GM19455 (cell line): Measurements from ENCODE around the gene RNLS.
"Not testable (repeated sequence)": the region's sequence is repeated elsewhere in the genome, so short reads cannot be mapped to it uniquely, and the experiment has no call there.

Experiments
- ATAC-seq: cut with Tn5 transposase; IDR thresholded peaks from one replicate; pipeline ENCODE4 v1.9.1; 2021; ENCODE audit not compliant: unreplicated experiment

Gene RNLS

DNA sequence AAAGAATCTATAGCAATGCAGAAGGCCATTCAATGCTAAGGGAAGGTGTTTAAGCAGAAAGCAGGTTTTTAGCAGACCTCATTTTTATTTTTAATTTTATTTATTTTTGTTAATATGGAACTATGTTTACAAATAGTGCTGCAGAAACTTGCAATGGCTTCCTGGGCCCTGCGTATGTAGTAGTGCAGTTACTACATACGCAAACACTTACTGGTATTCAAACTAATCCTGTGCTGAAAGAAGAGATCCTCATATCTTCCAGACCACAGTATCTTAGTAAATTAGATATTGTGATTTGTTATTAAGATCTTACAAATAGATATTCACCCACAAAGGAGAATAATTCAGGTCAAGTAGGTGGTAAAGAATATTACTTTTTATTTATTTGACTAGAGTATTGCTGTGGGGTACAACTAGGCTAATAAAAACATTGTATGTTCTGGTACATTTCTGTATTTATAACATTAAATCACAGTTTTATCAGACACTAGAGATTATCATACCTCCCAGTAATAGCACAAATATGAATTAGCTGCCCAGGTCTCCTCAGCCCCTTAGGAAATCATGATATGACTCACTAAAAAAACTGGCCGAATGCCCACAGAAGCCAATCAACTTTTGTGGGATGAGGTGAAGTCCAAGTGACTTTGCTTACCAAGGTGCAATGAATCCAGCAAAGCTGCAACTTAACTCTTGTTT lies 57.6 kb downstream of the RNLS start:
- ATAC-seq: no peak

DNA sequence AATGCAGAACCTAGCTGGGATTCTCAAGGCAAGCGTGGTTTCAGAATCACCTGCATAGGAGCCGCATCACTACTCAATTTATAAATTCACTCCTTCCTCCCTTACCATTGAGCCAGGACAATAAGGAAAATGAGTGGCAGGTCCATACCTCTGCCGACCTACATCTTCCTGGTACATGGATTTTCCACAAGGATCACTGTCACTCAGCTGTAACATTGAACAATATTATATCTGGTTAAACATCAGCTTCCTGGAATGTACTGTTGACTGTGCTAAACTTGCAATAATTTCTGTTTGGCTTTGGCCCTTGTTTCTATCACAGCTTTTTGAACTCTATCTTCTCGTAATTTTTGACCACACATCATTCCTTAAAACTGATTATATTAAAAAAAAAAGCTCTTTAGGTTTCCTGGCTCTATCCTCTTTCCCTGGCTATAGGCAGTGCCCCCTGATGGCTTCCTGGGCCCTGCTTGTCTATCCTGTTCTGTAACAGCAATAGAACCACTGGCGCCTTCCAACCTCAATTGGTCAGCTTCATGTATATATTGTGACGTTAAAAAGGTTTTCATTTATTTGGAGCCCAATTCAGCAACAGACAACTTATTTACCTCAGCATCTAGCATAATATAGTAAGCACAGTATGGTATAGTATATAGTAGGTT lies 59.2 kb downstream of the RNLS start:
- no peak for ATAC-seq

DNA sequence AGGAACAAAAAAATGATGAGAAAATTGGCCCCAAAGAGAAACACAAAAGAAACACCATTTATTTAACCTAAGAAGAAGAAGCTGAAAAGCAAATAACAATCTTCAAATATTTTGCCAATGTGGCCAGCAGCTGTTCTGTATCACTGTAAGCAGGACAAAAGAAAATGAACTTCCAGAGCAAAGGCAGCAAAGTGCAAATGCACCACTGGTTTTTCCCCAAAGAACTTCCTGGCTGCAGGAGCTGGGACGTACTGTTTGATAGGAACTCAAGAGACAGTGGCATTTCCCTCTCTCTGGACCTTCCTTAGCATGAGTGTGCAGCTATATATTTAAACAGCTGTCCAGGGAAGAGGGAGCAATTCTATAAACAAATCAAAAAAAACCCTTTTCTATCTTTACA lies 60.4 kb downstream of the RNLS start:
- no peak for ATAC-seq

DNA sequence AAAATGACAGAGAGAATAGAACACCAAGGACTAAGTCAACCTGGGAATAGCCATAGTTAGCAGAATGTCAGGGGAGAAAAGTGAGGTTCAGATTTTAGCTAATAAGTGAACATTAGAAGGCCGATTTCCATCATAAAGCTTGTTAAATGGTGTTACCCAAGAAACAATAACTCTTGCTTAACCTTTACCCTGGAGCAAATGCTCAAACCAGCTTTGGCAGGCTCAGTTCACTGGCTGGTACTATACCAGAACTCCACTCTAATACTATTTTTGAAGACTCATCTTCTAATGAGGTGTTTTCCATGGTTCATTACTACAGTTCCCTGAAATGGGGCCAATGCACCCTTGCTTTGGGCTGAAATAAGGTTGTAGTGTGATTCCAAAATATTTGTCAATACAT lies 61.3 kb downstream of the RNLS start:
- no peak for ATAC-seq

DNA sequence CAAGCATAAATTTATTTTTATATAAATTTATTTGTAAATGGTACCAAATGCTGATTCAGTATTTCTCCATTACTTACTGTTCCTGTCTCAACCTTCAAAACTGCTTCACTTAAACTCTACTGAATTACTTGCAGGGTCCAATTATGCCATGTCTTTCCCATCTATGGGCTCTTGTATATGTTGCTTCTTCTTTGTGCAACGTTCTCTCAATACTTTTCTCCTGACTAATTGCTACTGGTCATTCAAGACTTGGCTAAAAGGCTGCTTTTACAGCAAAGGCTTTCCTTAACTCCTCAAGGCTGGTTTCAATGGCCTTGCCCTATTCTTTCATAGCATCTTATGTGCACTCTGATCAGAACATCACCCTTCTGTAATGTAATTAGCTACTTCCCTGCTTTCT lies 67.9 kb downstream of the RNLS start:
- no peak for ATAC-seq

DNA sequence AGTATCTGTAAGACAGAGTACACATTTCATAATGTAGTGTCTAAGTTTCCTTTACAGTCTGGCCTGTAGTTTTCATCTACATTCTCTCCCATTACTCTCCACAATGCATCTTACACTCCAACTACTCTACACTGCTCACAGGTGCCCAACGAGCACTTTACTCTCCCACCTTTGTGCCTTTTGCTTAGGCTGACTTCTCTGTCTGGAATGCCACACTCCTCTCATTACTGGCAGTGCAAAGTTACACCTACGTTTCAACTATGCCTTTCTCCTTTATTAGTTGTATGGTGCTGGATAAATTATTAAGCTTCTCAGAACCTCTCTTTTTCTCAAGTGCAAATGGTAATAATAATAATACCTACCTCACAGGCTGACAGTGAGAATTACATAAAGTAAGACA lies 70.5 kb downstream of the RNLS start:
- ATAC-seq: no peak

DNA sequence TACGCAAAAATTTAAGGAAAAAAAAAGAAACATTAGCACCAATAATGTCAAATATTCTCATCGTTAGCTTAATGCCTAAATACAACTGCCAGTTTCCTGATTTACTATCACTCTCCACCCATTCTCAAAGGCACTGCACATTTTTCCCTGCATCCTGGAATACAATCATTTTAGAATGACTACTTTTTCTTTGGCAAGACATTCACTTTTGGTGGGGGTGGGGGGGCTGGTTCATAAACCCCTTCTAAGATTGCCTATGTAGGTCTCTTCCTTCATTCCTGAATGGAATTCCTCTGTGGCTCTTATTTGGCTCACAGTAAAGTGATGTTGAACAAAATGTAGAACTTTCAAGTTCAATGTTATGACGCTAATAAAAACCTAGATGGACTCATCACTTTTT lies 74.3 kb downstream of the RNLS start:
- no peak for ATAC-seq

DNA sequence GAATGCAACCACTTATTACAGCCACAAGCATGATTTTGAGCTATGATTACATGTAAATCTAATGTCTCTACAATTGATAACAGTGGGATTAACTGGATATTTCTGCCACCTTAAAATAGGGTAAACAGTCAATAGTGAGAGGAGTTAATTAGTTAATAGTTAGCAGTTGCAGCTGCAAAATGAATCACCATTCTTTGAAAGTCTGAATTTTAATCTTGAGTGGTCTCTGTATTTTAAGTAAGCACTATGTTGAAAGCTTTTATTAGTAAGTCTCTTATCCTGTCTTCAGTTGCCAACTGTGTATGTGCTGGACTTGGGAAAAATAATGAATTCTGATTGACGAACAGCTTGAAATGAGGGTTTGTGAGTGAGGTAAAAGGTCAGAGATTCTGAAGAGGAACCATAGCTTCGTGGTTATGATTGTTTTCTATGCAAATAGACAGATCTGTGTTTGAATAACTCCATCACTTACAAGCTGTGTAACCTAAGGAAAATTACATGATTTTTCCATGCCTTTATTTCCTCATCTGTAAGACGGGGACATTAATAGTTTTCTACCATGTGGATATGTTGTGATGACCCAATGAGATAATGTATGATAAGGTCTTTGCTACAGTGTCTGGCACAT lies 75.2 kb downstream of the RNLS start:
- no peak for ATAC-seq

DNA sequence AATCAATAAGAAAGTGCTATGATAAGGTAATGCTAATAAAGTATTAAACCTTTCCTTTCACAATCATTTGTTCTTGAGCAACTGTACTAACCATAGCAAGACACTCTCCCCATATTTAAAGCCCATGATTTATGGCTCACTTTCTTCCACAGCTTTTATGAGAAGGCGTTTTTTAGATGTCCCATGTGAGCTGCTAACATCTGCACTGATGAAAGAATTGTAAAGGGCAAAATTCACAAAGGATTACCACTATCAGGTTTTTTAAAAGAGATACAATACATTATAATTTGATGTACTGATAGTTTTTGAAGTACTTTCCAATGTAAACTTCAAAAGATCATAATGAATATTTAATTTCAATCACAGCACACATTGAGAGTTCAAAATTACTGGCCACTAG lies 75.7 kb downstream of the RNLS start:
- ATAC-seq: no peak

DNA sequence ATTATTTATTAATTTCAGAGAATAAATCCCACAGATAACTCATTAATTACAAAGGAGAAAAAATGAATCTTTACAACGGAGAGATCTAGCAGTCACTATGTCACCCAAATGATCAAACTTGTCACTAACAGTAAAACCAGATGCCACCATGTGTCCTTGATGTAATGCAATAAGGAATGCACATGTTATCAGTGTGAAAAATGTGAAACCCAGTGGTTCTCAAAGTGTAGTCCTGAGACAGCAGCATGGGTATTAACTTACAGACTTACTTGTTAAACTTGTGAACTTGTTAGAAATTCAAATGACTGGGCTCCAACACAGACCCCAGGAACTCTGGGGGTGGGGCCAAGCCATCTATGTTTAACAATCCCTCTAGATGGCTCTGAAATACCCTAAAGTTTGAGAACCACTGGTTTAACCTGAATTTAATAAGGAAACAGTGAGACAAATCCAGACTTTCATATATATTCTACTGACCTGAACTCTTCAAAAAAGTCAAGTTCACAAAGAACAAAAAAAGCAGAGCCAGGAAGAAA lies 77.4 kb downstream of the RNLS start:
- no peak for ATAC-seq

DNA sequence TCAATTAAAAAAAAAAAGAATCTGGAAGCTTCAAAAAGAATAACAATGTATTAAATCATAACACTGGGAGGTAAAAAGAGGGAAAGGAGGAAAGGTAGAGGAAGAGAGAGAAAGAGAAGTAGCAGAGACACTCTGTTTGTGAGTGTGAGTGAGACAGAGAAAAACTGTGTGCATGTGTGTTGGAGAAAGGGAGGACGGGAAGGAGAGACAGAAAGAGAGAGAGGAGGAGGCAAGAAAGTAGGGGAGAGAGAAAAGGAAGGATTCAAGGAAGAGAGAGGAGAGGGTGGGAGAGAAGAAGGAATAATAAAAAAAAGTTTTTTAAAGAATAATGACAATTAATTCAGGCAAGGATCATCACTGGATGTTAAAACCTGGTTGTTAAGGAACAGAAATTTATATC lies 77.9 kb downstream of the RNLS start:
- ATAC-seq: no peak

DNA sequence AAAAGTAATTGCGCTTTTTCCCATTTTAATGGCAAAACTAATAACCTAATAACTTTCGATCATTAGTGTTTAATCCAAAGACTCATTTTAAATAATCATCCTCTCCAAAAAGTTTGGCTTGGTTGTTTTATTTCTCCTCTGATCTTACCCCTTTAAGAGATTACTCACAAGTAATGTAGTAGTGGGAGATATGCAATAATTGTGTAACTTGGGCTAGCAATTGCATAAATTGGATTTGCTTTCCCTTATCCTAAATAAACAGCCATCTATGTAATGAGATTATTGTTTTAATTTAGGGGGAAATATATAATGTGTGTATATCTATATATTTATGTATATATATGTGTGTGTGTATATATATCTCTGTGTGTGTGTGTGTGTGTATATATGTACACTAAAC lies 82.5 kb downstream of the RNLS start:
- ATAC-seq: no peak

DNA sequence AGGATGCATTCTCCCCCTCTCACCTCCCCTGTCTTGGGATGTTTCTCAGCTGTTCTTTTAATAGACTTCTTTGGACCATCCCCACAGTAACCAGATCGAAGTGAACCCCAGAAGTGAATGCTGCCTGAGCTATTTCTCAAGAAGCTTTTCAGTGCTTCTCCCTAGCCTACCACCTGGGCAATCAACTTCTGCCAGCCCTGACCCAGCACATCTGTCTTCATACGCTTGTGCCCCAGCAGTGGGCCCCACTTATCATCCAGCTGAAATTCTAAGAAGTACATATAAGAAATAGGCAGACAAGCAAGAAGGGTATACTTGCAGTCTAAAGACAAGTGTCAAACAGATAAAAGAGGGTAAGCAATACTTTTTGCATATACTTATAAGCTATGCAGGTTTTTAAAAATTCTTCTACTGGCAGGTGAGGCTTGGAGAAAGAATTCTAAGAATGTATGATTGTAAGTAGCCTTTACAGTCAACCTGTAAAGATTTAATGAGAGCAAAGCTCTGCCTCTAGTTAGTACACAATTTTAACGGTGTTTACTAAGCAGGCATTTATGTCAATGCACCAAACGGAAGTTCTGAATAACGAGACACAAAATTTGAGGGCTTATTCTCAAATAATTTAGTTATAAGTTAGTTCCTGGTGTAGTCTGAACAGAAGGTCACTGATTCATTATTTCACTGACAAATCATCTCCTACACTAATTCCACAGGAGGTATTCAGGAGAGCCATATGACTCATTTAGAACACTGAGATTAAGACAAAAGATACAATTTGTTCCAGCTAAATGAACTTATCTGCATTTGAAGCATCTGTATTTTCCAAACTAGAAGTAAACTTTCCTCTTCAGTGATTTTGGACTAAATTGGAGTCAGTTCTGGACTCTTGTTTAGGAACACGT lies 83.3 kb downstream of the RNLS start:
- ATAC-seq: no peak

DNA sequence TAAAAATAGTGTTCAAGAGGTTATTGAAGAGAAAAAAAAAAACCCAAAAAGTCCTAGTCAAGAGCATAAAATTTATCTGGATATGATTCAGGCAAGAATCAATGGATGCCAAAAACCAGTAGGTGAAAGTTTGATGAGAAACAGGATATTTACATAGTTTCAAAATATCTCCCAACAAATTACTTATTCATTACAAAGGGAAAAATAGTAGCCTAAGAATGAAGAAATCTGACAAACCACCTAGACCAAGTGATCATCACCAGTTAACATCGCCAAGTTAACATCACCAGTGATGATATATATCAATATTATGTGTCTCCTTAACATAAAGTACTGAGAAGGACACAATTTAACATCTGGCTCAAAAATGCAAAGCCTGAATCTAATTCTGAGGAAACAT lies 85.2 kb downstream of the RNLS start:
- no peak for ATAC-seq

DNA sequence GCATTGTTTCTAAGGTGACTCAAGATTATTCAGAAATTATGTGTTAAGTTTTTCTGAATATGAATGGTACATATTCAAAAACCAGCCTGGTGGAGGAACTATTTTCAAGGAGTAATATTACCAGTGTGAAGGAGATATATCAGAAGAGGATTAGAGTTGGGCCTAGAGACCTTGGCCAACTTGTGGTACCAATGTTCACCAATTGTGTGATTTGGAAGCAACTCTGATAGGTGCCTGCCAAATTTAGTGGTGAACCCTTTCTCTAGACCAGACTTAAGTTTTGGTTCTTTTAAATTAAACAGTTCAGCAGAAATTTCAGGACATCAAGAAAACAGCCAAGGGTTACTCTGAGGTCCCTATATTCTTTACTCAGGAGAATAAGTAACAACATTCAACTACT lies 88.6 kb downstream of the RNLS start:
- ATAC-seq: no peak

DNA sequence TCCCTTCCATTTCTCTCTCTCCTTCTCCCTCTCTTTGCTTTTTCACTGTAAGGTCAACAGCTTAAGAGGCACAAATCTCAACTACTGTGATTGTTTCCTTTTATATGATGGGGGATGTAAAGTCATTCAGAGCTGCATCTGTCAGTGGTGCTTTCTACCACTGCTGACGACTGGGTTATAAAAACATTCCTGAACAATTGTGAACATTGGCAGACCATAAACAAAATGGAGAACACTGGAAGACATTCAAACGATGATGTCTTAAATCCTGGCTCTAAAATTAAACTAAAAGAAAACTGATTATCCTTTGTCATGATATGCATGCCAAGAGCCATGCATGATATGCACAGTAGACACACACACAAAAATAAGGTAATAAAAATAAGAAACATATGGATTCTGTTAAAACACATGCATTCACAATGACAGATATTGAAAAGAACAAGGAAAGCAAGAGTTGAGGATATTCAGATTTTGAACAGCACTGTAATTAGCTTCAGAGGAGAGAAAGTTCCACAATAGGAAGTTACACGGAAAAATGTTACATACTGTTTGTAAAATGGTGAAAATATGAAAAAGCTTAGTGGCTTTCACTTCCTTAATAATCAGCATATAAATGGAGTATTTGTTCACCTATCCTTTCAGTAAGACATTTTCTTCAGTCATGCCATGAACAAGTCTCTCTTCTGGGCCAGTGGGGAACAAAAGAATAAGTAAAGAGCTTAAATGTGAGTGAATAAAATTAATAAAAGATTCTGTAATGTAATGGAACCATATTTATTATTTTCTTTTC lies 89.2 kb downstream of the RNLS start:
- ATAC-seq: no peak

DNA sequence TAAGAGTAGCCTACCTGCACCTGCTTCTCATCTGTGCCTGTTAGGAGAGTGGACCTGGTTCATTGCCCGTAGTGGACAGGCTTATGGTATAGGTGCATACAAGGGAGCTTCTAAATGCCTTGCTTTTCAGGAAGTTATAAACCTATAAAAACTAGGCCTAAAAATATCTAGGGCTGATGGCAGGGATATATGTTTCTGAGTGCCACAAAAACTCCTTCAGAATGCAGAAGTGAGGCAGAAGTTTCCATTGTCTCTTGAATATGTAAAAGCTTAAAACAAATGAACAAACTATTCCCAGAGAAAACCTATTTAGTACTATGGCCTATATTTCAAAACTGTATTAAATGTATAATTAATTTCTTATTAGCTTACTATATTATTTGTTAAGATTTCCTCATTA lies 91.8 kb downstream of the RNLS start:
- no peak for ATAC-seq

DNA sequence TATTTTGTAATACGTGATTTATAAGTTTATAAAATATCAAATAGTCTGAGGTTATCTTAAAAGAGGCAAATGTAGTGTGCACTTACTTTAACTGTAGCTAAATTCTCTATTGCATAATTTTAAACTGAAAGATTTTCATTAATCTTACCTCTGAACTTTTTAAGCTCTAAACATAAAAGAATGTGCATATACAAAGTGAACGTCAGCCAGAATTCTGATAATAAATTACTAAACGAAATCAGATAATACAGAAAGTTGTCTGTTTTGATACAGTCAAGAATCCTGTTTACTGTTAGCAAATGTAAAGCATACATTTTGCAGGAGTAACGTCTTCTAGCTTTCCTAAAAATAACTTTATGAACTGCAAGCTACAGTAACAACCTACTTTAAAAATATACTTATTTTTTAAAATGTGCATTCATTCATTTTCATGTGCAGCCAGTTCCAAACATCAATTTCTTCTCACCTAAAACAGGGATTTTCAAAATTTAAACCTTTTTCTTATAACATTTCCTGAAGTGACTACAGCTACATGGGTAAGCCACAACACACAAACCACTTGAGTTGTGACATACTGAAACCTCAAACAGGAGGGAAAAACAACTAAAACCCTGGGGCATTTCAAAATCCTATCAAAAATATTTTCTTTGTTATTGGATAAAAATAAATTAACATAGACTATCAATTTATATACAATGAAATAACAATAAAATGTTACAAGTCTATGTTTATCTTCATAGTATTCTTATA lies 92.7 kb downstream of the RNLS start:
- no peak for ATAC-seq

DNA sequence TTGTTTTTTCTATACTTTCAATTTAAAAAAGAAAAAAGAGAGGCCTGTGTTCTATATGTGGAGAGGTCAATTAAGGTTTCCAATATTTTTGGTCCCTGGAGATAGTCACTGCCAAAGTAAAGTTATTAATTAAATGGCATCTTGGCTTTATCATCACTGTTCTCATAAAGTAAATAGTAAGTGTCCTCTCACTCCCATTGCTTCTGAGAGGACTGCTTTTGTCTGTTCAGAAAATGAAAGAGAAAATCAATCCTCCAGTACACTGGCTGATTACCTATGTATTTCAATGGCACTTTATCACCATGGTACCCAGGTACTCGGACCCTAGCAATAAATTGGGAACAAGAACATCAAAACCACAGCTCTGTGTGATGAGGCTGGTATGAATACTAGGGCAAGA lies 94.0 kb downstream of the RNLS start:
- ATAC-seq: no peak

DNA sequence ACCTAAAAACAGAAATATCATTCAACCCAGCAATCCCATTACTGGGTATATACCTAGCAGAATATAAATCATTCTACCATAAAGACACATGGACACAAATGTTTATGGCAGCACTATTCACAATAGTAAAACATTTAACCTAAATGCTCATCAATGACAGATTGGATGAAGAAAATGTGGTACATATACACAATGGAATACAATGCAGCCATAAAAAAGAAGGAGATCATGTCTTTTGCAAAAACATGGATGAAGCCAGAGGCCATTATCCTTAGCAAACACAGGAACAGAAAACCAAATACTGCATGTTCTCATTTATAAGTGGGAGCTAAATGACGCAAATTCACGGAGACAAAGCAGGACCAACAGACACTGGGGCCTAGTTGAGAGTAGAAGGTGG lies 96.3 kb downstream of the RNLS start:
- not testable (repeated sequence) for ATAC-seq
